Body of pancreas (tissue), 4 donors: ENCODE results near the gene DLG1. TPM values are rescaled to one million over a fixed set of nuclear protein-coding genes. Genes with fewer than 3 reads are reported as not detected.
"Not testable (repeated sequence)": the region's sequence is repeated elsewhere in the genome, so short reads cannot be mapped to it uniquely, and the experiment has no call there.

Experiments used
- ATAC-seq: fragments of 150-250 bp; one replicate; pipeline ENCODE4 v1.9.1; 2016
- DNase-seq, 4 donors: peaks; one replicate each; pipeline ENCODE4 v3.0.0-alpha.2; 2019
- H3K27ac ChIP-seq, 4 donors: fragments of 200-600 bp; sonication (generic); 1 replicate in 3 of 4; 2 replicates in 1 of 4; pipeline versions ENCODE4 v1.5.1 to v1.6.1; 2016 to 2019; ENCODE audit warnings: mild to moderate bottlenecking in 1 of 4, mixed read lengths in 1 of 4, moderate library complexity in 1 of 4
- H3K27me3 ChIP-seq, 2 donors: fragments of 200-600 bp; sonication (generic); one replicate each; pipeline ENCODE4 v1.6.0; 2016; ENCODE audit warnings: mild to moderate bottlenecking in 1 of 2
- H3K36me3 ChIP-seq, 2 donors: fragments of 200-600 bp; sonication (generic); replicated peaks in 1 of 2; 2 replicates each; pipeline ENCODE4 v1.5.1; 2016; ENCODE audit warnings: low read depth in 2 of 2; ENCODE audit not compliant: insufficient read depth in 1 of 2
- H3K4me1 ChIP-seq: fragments of 200-600 bp; sonication (generic); one replicate; pipeline ENCODE4 v1.6.0; 2016
- H3K4me3 ChIP-seq, 2 donors: fragments of 200-600 bp; sonication (generic); 1 replicate in 1 of 2; 2 replicates in 1 of 2; pipeline ENCODE4 v1.5.1; 2016 to 2019
- H3K9me3 ChIP-seq, 3 donors: fragments of 200-600 bp; sonication (generic); 1 replicate in 2 of 3; 2 replicates in 1 of 3; pipeline ENCODE4 v1.5.1; 2016
- CTCF ChIP-seq, 7 experiments: fragments of 450-650 bp in 4 of 7; fragments of 200-600 bp in 3 of 7; sonication (generic) in 3 of 7; IDR thresholded peaks; one replicate each; pipeline ENCODE4 v1.5.1; 2016 to 2019; ENCODE audit warnings: antibody characterized with exemption in 7 of 7
- POLR2A ChIP-seq, 3 donors: fragments of 450-650 bp; IDR thresholded peaks; one replicate each; pipeline ENCODE4 v1.6.1; 2016; ENCODE audit warnings: antibody characterized with exemption in 3 of 3, mild to moderate bottlenecking in 2 of 3
- WGBS, 2 donors: methylation state at CpG; one replicate each; pipeline ENCODE4 v1.1.5; 2017; 5-methylcytosine and 5-hydroxymethylcytosine counted together
- intact Hi-C: fragments of 100-400 bp; cut with DNase I; formaldehyde crosslinking; loops from one replicate; pipeline ENCODE4 v1.15.1; 2023
- total RNA-seq, 2 donors: library from RNA; depleted of rRNA; stranded (reverse); fragments of >200 nt; gene quantifications; one replicate each; pipeline ENCODE4 v1.1.0, GENCODE V29; 2016

DLG1 gene
- total RNA-seq, 2 donors from 2014 or later, result 45.8 to 48.8 TPM

- TF ChIP-seq CTCF (IDR thresholded peaks at IDR 0.05) (no peak), POLR2A (IDR thresholded peaks at IDR 0.05) (no peak)
- H3K27me3 ChIP-seq, result no peaks in the 10 kb centered on the region
- no peak overlapping the region for H3K27ac ChIP-seq
- ATAC-seq (no peak), DNase-seq (no peak)
- H3K4me3 ChIP-seq, result no peak overlapping the region
- intact Hi-C loops, result no loop called here
- H3K9me3 ChIP-seq, result no peaks in the 10 kb centered on the region
- H3K36me3 ChIP-seq, result no peaks in the 10 kb centered on the region
- 91 to 93% methylated on average over 2 of the region's 2 CpGs for WGBS, 2 donors
- no peaks in the 10 kb centered on the region for H3K4me1 ChIP-seq
Measured at GRCh38 chr3:197197334-197197733, 101.1 kb downstream of the DLG1 start.

DNA sequence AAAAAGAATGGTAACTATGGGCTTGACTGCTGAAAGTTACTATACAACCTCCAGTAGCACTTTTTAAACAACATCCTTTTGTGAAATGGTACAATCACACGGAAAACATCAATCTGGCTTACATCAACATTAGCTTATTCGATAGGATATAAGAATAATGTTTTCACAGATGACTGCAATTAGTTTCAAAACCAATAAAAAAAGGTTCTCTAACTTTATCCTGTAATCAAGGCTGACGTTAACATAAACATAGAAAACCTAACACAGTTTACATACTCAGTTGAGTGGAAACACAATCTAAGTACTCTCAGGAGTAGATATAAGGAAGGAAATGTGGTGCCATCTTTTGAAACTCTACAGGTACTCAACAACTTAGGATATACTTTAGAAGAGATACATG is 102.2 kb downstream of the DLG1 start:
- Histone ChIP-seq H3K36me3 (no peaks in the 10 kb centered on the region), H3K27ac (no peak overlapping the region), H3K4me3 (no peak overlapping the region), H3K27me3 (no peaks in the 10 kb centered on the region), H3K9me3 (no peaks in the 10 kb centered on the region), H3K4me1 (no peaks in the 10 kb centered on the region)
- TF ChIP-seq POLR2A (IDR thresholded peaks at IDR 0.05), result no peak
- no peak for TF ChIP-seq CTCF (IDR thresholded peaks at IDR 0.05)
- ATAC-seq, result no peak
- WGBS, 2 donors, result 81 to 84% methylated on average over 3 of the region's 3 CpGs
- intact Hi-C loops, result no loop called here
- DNase-seq, result no peak

DNA sequence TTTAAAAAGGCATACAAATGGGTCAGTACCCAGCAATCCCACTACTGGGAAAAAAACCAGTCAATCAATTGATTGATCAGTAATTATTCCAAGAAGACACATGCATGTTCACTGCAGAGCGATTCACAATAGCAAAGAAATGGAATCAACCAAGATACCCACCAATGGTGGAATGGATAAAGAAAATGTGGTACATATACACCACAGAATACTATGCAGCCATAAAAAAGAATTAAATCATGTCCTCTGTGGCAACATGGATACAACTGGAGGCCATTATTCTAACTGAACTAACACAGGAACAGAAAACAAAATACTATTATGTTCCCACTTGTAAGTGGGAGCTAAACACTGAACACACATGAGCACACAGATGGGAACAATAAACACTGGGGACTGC is 103.1 kb downstream of the DLG1 start:
- H3K4me3 ChIP-seq, result no peak overlapping the region
- WGBS, 2 donors, result 100% methylated on average over 1 of the region's 1 CpG
- H3K36me3 ChIP-seq, result no peaks in the 10 kb centered on the region
- H3K4me1 ChIP-seq, result no peaks in the 10 kb centered on the region
- H3K27me3 ChIP-seq, result no peaks in the 10 kb centered on the region
- DNase-seq, result no peak
- no peaks in the 10 kb centered on the region for H3K9me3 ChIP-seq
- intact Hi-C loops, result no loop called here
- H3K27ac ChIP-seq, result no peak overlapping the region
- no peak for TF ChIP-seq CTCF (IDR thresholded peaks at IDR 0.05)
- TF ChIP-seq POLR2A (IDR thresholded peaks at IDR 0.05), result no peak
- ATAC-seq, result no peak

DNA sequence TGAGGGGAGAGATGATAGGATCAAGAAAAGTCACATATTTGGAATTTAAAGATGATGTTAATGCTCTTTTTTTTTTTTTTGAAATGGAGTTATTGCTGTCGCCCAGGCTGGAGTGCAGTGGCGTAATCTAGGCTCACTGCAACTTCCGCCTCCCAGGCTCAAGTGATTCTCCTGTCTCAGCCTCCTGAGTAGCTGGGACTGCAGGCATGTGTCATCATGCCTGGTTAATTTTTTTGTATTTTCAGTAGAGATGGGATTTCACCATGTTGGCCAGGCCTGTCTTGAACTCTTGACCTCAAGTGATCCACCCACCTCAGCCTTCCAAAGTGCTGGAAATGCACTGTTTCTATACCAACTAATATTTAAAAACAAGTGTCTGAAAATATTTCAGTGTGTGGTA is 104.7 kb downstream of the DLG1 start:
- H3K27me3 ChIP-seq, intact Hi-C loops, H3K4me1 ChIP-seq, DNase-seq, ATAC-seq, H3K4me3 ChIP-seq, H3K36me3 ChIP-seq, H3K9me3 ChIP-seq, H3K27ac ChIP-seq: not testable (repeated sequence)
- 92 to 96% methylated on average over 3 of the region's 3 CpGs for WGBS, 2 donors

GRCh38 chr3:197191897-197192296 is 106.5 kb downstream of the DLG1 start:
- TF ChIP-seq POLR2A (IDR thresholded peaks at IDR 0.05) (no peak), CTCF (IDR thresholded peaks at IDR 0.05) (no peak)
- H3K9me3 ChIP-seq, result no peaks in the 10 kb centered on the region
- no peak for ATAC-seq
- peaks cover 6% of the 10 kb centered on the region for H3K4me1 ChIP-seq
- no peak overlapping the region for H3K4me3 ChIP-seq
- DNase-seq, result no peak
- no peak overlapping the region for H3K27ac ChIP-seq
- intact Hi-C loops, result no loop called here
- 95 to 96% methylated on average over 2 of the region's 2 CpGs for WGBS, 2 donors
- H3K27me3 ChIP-seq, result no peaks in the 10 kb centered on the region
- no peaks in the 10 kb centered on the region for H3K36me3 ChIP-seq
